ENCODE results near the gene THOC6. TPM values are rescaled to one million over a fixed set of nuclear protein-coding genes. Genes with fewer than 3 reads are reported as not detected.

Gene THOC6
- total and polyA plus RNA-seq, 9 of the 15 experiments (the other 6 are each of a cell fraction or from before 2014, with no cell fraction given), result 2.5 to 65.4 (median 42.3) TPM

GRCh38 chr16:2983706-2984136 is 40.1 kb upstream of the THOC6 start (continued):
- TF ChIP-seq CREM (IDR thresholded peaks at IDR 0.05; ENCODE audit: low read depth), result peak; percentile 49; the same call in 1 of the 2 replicates
- no peak for TF ChIP-seq DNMT1 (IDR thresholded peaks at IDR 0.05)
- TF ChIP-seq IFI16 (CRISPR knock-in tag; IDR thresholded peaks at IDR 0.05), result no peak
- no peak; the same call in 1 of the 2 replicates for TF ChIP-seq TEAD4 (IDR thresholded peaks at IDR 0.05; ENCODE audit: low read length)
- no peak for TF ChIP-seq TEAD4 (CRISPR knock-in tag; IDR thresholded peaks at IDR 0.05; ENCODE audit: borderline replicate concordance)
- TF ChIP-seq SIN3B (IDR thresholded peaks at IDR 0.05; ENCODE audit: low read depth), result peak; percentile 42; the same call in 1 of the 2 replicates
- no peak for TF ChIP-seq RFX1 (IDR thresholded peaks at IDR 0.05)
- TF ChIP-seq HMG20B (CRISPR knock-in tag; IDR thresholded peaks at IDR 0.05), result no peak
- no peak for TF ChIP-seq MYNN (IDR thresholded peaks at IDR 0.05)
- TF ChIP-seq MYNN (CRISPR knock-in tag; IDR thresholded peaks at IDR 0.05), result no peak
- TF ChIP-seq DPF2 (IDR thresholded peaks at IDR 0.05), result peak; percentile 67; the same call in 1 of the 2 replicates
- TF ChIP-seq ZEB2 (IDR thresholded peaks at IDR 0.05), result 0 out of 2 replicates have a peak, but pooled peaks have one; percentile 28
- TF ChIP-seq SRSF3 (IDR thresholded peaks at IDR 0.05; ENCODE audit: insufficient read depth, low read length), result no peak
- no peak for TF ChIP-seq ZFP30 (CRISPR knock-in tag; IDR thresholded peaks at IDR 0.05; ENCODE audit: borderline replicate concordance)
- no peak for TF ChIP-seq SREBF1 (IDR thresholded peaks at IDR 0.05; ENCODE audit: borderline replicate concordance, low read depth, low read length)
- no peak for TF ChIP-seq CGGBP1 (CRISPR knock-in tag; IDR thresholded peaks at IDR 0.05)
- no peak for TF ChIP-seq ZNF445 (CRISPR knock-in tag; IDR thresholded peaks at IDR 0.05; ENCODE audit: low read depth)
- no peak for TF ChIP-seq CCAR2 (IDR thresholded peaks at IDR 0.05; ENCODE audit: low read depth, low read length)
- TF ChIP-seq ATF7 (IDR thresholded peaks at IDR 0.05), result peak; percentile 47; the same call in 1 of the 2 replicates
- peak; percentile 47; the same call in 1 of the 2 replicates for TF ChIP-seq SUPT5H (IDR thresholded peaks at IDR 0.05)
- TF ChIP-seq, protein P1, sequence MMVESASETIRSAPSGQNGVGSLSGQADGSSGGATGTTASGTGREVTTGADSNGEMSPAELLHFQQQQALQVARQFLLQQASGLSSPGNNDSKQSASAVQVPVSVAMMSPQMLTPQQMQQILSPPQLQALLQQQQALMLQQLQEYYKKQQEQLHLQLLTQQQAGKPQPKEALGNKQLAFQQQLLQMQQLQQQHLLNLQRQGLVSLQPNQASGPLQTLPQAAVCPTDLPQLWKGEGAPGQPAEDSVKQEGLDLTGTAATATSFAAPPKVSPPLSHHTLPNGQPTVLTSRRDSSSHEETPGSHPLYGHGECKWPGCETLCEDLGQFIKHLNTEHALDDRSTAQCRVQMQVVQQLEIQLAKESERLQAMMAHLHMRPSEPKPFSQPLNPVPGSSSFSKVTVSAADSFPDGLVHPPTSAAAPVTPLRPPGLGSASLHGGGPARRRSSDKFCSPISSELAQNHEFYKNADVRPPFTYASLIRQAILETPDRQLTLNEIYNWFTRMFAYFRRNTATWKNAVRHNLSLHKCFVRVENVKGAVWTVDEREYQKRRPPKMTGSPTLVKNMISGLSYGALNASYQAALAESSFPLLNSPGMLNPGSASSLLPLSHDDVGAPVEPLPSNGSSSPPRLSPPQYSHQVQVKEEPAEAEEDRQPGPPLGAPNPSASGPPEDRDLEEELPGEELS (CRISPR knock-in tag; IDR thresholded peaks at IDR 0.05; ENCODE audit: borderline replicate concordance), result no peak
- no peak for TF ChIP-seq ZNF121 (CRISPR knock-in tag; conservative IDR thresholded peaks at IDR 0.05)
- no peak for TF ChIP-seq RBBP5 (IDR thresholded peaks at IDR 0.05; ENCODE audit: borderline replicate concordance, insufficient read depth, low read length, poor library complexity, severe bottlenecking)
- no peak for TF ChIP-seq EWSR1 (IDR thresholded peaks at IDR 0.05; ENCODE audit: borderline replicate concordance, low read depth, partially characterized antibody)
- no peak for TF ChIP-seq PRMT5 (CRISPR knock-in tag; IDR thresholded peaks at IDR 0.05)
- TF ChIP-seq RCOR1 (IDR thresholded peaks at IDR 0.05; ENCODE audit: borderline replicate concordance in 1 of 2, low read depth in 2 of 2, low read length in 2 of 2), result peak in 1 of 2 experiments; percentile 36; a peak in 2 of 4 replicates
- TF ChIP-seq, protein P2, sequence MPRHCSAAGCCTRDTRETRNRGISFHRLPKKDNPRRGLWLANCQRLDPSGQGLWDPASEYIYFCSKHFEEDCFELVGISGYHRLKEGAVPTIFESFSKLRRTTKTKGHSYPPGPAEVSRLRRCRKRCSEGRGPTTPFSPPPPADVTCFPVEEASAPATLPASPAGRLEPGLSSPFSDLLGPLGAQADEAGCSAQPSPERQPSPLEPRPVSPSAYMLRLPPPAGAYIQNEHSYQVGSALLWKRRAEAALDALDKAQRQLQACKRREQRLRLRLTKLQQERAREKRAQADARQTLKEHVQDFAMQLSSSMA (CRISPR knock-in tag; IDR thresholded peaks at IDR 0.05), result no peak
- TF ChIP-seq ZNF431 (CRISPR knock-in tag; IDR thresholded peaks at IDR 0.05), result no peak
- TF ChIP-seq, protein P3, sequence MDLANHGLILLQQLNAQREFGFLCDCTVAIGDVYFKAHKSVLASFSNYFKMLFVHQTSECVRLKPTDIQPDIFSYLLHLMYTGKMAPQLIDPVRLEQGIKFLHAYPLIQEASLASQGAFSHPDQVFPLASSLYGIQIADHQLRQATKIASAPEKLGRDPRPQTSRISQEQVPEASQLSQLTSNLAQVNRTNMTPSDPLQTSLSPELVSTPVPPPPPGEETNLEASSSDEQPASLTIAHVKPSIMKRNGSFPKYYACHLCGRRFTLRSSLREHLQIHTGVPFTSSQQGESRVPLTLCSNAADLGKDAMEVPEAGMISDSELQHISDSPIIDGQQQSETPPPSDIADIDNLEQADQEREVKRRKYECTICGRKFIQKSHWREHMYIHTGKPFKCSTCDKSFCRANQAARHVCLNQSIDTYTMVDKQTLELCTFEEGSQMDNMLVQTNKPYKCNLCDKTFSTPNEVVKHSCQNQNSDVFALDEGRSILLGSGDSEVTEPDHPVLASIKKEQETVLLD (IDR thresholded peaks at IDR 0.05), result 0 out of 2 replicates have a peak, but pooled peaks have one; percentile 37

Measured in K562 (cell line).